Endothelial cell of umbilical vein (primary cell): Measurements from ENCODE around the gene AQP12A. TPM values are rescaled to one million over a fixed set of nuclear protein-coding genes. Genes with fewer than 3 reads are reported as not detected.

Experiments
- BruUV-seq: library from RNA; stranded (reverse); fragments of 400-500 nt; replicated peaks from 2 replicates; lab custom pipeline; 2021; lab: Mats Ljungman, UMichigan
- CTCF ChIA-PET: fragments of 300-600, 350-600 bp; sonication (Branson Sonifier 250); formaldehyde crosslinking; loops from one replicate; lab custom pipeline; 2021; ENCODE audit warnings: antibody characterized with exemption, inconsistent platforms; lab: Charles Lee
- POLR2A ChIA-PET: fragments of 300-600, 350-600 bp; sonication (Branson Sonifier 250); formaldehyde crosslinking; loops from one replicate; lab custom pipeline; 2021; ENCODE audit warnings: antibody characterized with exemption, inconsistent platforms; lab: Charles Lee
- DNase-seq: peaks from one replicate; pipeline ENCODE4 v3.0.0-alpha.2; 2011; ENCODE audit warnings: low read depth, low spot score
- FAIRE-seq: peaks from 2 replicates; lab custom pipeline; 2011; peaks lifted over from hg19 to GRCh38; lab: Jason Lieb, UNC
- H2AFZ ChIP-seq: 2 replicates; pipeline ENCODE4 v1.6.0; 2012; ENCODE audit warnings: low read depth, low read length, control low read depth, inconsistent platforms
- H3K27ac ChIP-seq: 2 replicates; pipeline ENCODE4 v1.5.1; 2011; ENCODE audit warnings: low read depth, mild to moderate bottlenecking, control low read depth, low read length, moderate library complexity; ENCODE audit not compliant: insufficient read depth
- H3K27me3 ChIP-seq, 2 experiments: 2 replicates each; pipeline versions ENCODE4 v1.6.0 to v1.6.1; 2011; ENCODE audit warnings: low read length in 2 of 2, mixed read lengths in 1 of 2; ENCODE audit not compliant: control insufficient read depth in 2 of 2, insufficient read depth in 2 of 2
- H3K36me3 ChIP-seq, 2 experiments: 2 replicates in 1 of 2; 3 replicates in 1 of 2; pipeline ENCODE4 v1.5.1; 2011; ENCODE audit warnings: low read length in 2 of 2, mild to moderate bottlenecking in 1 of 2, moderate library complexity in 1 of 2; ENCODE audit not compliant: control insufficient read depth in 2 of 2, insufficient read depth in 2 of 2; ENCODE audit errors: extremely low read depth in 1 of 2
- H3K4me1 ChIP-seq: 3 replicates; pipeline ENCODE4 v1.5.1; 2011; ENCODE audit warnings: mild to moderate bottlenecking, low read length; ENCODE audit not compliant: control insufficient read depth, insufficient read depth; ENCODE audit errors: extremely low read depth
- H3K4me2 ChIP-seq: 2 replicates; pipeline ENCODE4 v1.6.1; 2011; ENCODE audit warnings: low read length, control low read depth, mixed read lengths; ENCODE audit not compliant: insufficient read depth
- H3K4me3 ChIP-seq, 3 experiments: fragments of 200-600 bp in 1 of 3; sonication (generic), shearing (Covaris generic) in 1 of 3; replicated peaks in 1 of 3; 2 replicates each; pipeline ENCODE4 v1.5.1; 2011 to 2016; ENCODE audit warnings: control low read depth in 3 of 3, low read length in 3 of 3, mild to moderate bottlenecking in 2 of 3, inconsistent platforms in 1 of 3, low read depth in 1 of 3, moderate library complexity in 1 of 3; ENCODE audit not compliant: insufficient read depth in 1 of 3
- H3K79me2 ChIP-seq: 2 replicates; pipeline ENCODE4 v1.6.0; 2012; ENCODE audit warnings: low read length, inconsistent platforms; ENCODE audit not compliant: control insufficient read depth, insufficient read depth
- H3K9ac ChIP-seq: replicated peaks from 2 replicates; pipeline ENCODE3; 2011; ENCODE audit warnings: low read length, control low read depth; ENCODE audit not compliant: insufficient read depth; ENCODE audit errors: extremely low read depth
- H3K9me1 ChIP-seq: replicated peaks from 3 replicates; pipeline ENCODE4 v1.6.0; 2011; ENCODE audit warnings: mild to moderate bottlenecking, low read length; ENCODE audit not compliant: control insufficient read depth, insufficient read depth; ENCODE audit errors: extremely low read depth
- H3K9me3 ChIP-seq: replicated peaks from 2 replicates; pipeline ENCODE4 v1.5.1; 2012; ENCODE audit warnings: low read length, inconsistent platforms; ENCODE audit not compliant: control insufficient read depth, insufficient read depth
- H4K20me1 ChIP-seq: replicated peaks from 2 replicates; pipeline ENCODE3; 2011; ENCODE audit warnings: mild to moderate bottlenecking, low read length; ENCODE audit not compliant: control insufficient read depth, insufficient read depth; ENCODE audit errors: extremely low read depth
- EZH2 ChIP-seq: IDR thresholded peaks from 2 replicates; pipeline ENCODE4 v1.6.1; 2012; ENCODE audit warnings: borderline replicate concordance, low read depth, mild to moderate bottlenecking, moderate library complexity, low read length, inconsistent platforms; ENCODE audit not compliant: severe bottlenecking
- FOS ChIP-seq: IDR thresholded peaks from 2 replicates; pipeline ENCODE4 v1.6.1; 2011; ENCODE audit warnings: mild to moderate bottlenecking, low read length, moderate library complexity, borderline replicate concordance; ENCODE audit not compliant: insufficient read depth
- GATA2 ChIP-seq: IDR thresholded peaks from 2 replicates; pipeline ENCODE4 v1.7.0; 2011; ENCODE audit warnings: low read depth, mild to moderate bottlenecking, moderate library complexity, mixed read lengths, low read length; ENCODE audit not compliant: insufficient read length, insufficient read depth
- JUN ChIP-seq: IDR thresholded peaks from 2 replicates; pipeline ENCODE4 v1.6.1; 2011; ENCODE audit warnings: borderline replicate concordance, low read depth; ENCODE audit not compliant: insufficient read length, insufficient read depth
- MYC ChIP-seq: IDR thresholded peaks from one replicate; pipeline ENCODE4 v1.6.1; 2011; ENCODE audit warnings: mild to moderate bottlenecking, low read depth, low read length
- POLR2A ChIP-seq: IDR thresholded peaks from 2 replicates; pipeline ENCODE4 v1.6.1; 2012; ENCODE audit warnings: low read depth, mild to moderate bottlenecking, control low read depth, low read length
- POLR2AphosphoS5 ChIP-seq: IDR thresholded peaks from 2 replicates; pipeline ENCODE4 v1.6.1; 2012; ENCODE audit warnings: low read depth, mild to moderate bottlenecking, control low read depth, low read length, moderate library complexity; ENCODE audit not compliant: insufficient read depth
- dilution Hi-C: fragments of 300-500 bp; cut with MboI; formaldehyde crosslinking; loops from one replicate; pipeline ENCODE4 v1.15.0; 2019; ENCODE audit warnings: low sequenced_read_pairs; ENCODE audit not compliant: extremely low pct_ligation_motif_present
- intact Hi-C: fragments of 100-400 bp; cut with micrococcal nuclease; formaldehyde crosslinking; loops from one replicate; pipeline ENCODE4 v1.10.0; 2022
- polyA plus RNA-seq, 4 experiments: library from polyadenylated mRNA; depleted of rRNA in 3 of 4; stranded (reverse) in 3 of 4; unstranded in 1 of 4; fragments of >200 nt; gene quantifications; 2 replicates each; pipeline versions ENCODE4 v1.2.1 to v1.2.3, GENCODE V29; 2011 to 2012; ENCODE audit warnings: missing spikeins in 1 of 4
- total RNA-seq: library from RNA; stranded (reverse); gene quantifications from 2 replicates; pipeline ENCODE4 v1.2.3, GENCODE V29; 2021
- TF ChIP-seq, protein P1 (sequence below), 2 donors: IDR thresholded peaks; 1 replicate in 1 of 2; 2 replicates in 1 of 2; pipeline ENCODE4 v1.5.1; 2011; ENCODE audit warnings: low read length in 2 of 2, mild to moderate bottlenecking in 2 of 2, moderate library complexity in 2 of 2, control low read depth in 1 of 2, inconsistent platforms in 1 of 2, low read depth in 1 of 2; ENCODE audit not compliant: insufficient read depth in 1 of 2; ENCODE audit errors: extremely low read depth in 1 of 2
- TF ChIP-seq, protein P2 (sequence below): IDR thresholded peaks from 2 replicates; pipeline ENCODE4 v1.6.1; 2011; ENCODE audit not compliant: insufficient read depth, insufficient read length

AQP12A gene
- total and polyA plus RNA-seq, 2 donors (not counting 3 experiments of a cell fraction or from before 2014, with no cell fraction given) = not detected

DNA sequence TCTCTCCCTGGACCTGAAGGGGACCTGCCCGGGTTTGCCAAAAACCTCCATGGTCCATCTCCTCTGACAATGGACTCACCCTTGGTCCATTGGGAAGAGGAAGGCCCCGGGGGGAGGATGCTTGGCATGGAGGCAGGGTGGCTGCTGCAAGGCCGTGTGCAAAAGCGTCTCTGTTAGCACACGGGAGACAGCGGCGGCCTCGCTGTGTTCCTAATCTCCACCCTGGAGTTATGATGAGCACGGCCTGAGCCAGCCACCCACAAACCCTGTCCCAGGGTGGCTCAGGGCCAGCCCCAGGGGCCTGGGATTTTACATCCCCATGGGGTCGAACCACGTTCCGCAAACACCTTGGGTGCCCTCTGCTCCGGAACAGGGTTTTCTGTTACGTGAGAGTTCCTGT lies 35.8 kb downstream of the AQP12A start:
- TF ChIP-seq POLR2A = no peak
- TF ChIP-seq JUN = no peak
- no peak for TF ChIP-seq GATA2
- no peak for TF ChIP-seq MYC
- TF ChIP-seq, protein P1, sequence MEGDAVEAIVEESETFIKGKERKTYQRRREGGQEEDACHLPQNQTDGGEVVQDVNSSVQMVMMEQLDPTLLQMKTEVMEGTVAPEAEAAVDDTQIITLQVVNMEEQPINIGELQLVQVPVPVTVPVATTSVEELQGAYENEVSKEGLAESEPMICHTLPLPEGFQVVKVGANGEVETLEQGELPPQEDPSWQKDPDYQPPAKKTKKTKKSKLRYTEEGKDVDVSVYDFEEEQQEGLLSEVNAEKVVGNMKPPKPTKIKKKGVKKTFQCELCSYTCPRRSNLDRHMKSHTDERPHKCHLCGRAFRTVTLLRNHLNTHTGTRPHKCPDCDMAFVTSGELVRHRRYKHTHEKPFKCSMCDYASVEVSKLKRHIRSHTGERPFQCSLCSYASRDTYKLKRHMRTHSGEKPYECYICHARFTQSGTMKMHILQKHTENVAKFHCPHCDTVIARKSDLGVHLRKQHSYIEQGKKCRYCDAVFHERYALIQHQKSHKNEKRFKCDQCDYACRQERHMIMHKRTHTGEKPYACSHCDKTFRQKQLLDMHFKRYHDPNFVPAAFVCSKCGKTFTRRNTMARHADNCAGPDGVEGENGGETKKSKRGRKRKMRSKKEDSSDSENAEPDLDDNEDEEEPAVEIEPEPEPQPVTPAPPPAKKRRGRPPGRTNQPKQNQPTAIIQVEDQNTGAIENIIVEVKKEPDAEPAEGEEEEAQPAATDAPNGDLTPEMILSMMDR (IDR thresholded peaks at IDR 0.05; ENCODE audit: extremely low read depth in 1 of 2, insufficient read depth in 1 of 2, low read depth in 1 of 2, low read length in 2 of 2) = no peak
- no peak for TF ChIP-seq POLR2AphosphoS5
- TF ChIP-seq, protein P2, sequence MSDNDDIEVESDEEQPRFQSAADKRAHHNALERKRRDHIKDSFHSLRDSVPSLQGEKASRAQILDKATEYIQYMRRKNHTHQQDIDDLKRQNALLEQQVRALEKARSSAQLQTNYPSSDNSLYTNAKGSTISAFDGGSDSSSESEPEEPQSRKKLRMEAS = no peak
- no peak for TF ChIP-seq FOS
- no peak for TF ChIP-seq EZH2
- H3K79me2 ChIP-seq = no peaks in the 10 kb centered on the region
- FAIRE-seq = no peak
- H3K4me3 ChIP-seq = no peak overlapping the region
- no TSS peak for BruUV-seq
- no peak overlapping the region for H3K27ac ChIP-seq
- no peaks in the 10 kb centered on the region for H3K4me1 ChIP-seq
- dilution Hi-C loops (no loop called here), intact Hi-C loops (no loop called here)
- no peaks in the 10 kb centered on the region for H3K36me3 ChIP-seq
- H3K27me3 ChIP-seq = no peaks in the 10 kb centered on the region
- no peak overlapping the region for H3K4me2 ChIP-seq
- H3K9me3 ChIP-seq = no peaks in the 10 kb centered on the region
- ChIA-PET POLR2A (no interaction called here), CTCF (no interaction called here)
- no peak for DNase-seq
- H4K20me1 ChIP-seq = no peaks in the 10 kb centered on the region
- no peak overlapping the region for H2AFZ ChIP-seq
- no peaks in the 10 kb centered on the region for H3K9me1 ChIP-seq
- H3K9ac ChIP-seq = no peak overlapping the region
